C4-2B (cell line): ENCODE results near the gene SLC39A8.

Source experiments
- CTCF ChIP-seq: fragments of 450-650 bp; conservative IDR thresholded peaks from 2 replicates; pipeline ENCODE4 v1.5.1; 2017; ENCODE audit warnings: mild to moderate bottlenecking
- ZFX ChIP-seq: fragments of 450-650 bp; IDR thresholded peaks from 2 replicates; pipeline ENCODE4 v1.6.1; 2017

- no peak for TF ChIP-seq ZFX
- no peak for TF ChIP-seq CTCF
Observed at GRCh38 chr4:102326951-102327350, 18.3 kb downstream of the SLC39A8 start.
